ENCODE results near the gene MICU1.

- no peak for TF ChIP-seq POLR2A (IDR thresholded peaks at IDR 0.05)
- no peak for TF ChIP-seq CTCF (IDR thresholded peaks at IDR 0.05)
Observed at GRCh38 chr10:72455889-72456595, 169.8 kb downstream of the MICU1 start.
